Fibroblast of skin of left biceps (primary cell): Measurements from ENCODE around the gene TTC12.

ENCODE experiments used
- DNase-seq, 2 experiments: peaks; one replicate each; pipeline ENCODE4 v3.0.0-alpha.2; 2013; ENCODE audit warnings: low read depth in 2 of 2

Gene TTC12

GRCh38 chr11:113404859-113405430, 90.6 kb downstream of the TTC12 start:
- no peak for DNase-seq

GRCh38 chr11:113405724-113406478, 91.5 kb downstream of the TTC12 start:
- DNase-seq = no peak

GRCh38 chr11:113407163-113407562, 92.8 kb downstream of the TTC12 start:
- DNase-seq = no peak

GRCh38 chr11:113408206-113408605, 93.8 kb downstream of the TTC12 start:
- no peak for DNase-seq

GRCh38 chr11:113408887-113409286, 94.5 kb downstream of the TTC12 start:
- DNase-seq = no peak

GRCh38 chr11:113409526-113409925, 95.1 kb downstream of the TTC12 start:
- no peak for DNase-seq

- no peak for DNase-seq
Observed at GRCh38 chr11:113410414-113411135, 96.2 kb downstream of the TTC12 start.

- DNase-seq = no peak
Observed at GRCh38 chr11:113411536-113411935, 97.2 kb downstream of the TTC12 start.

GRCh38 chr11:113412675-113413074, 98.3 kb downstream of the TTC12 start:
- no peak for DNase-seq

- DNase-seq = no peak
Observed at GRCh38 chr11:113415343-113415742, 101.0 kb downstream of the TTC12 start.
